Testis (tissue), 3 donors: Measurements from ENCODE around the gene PSD2. TPM values are rescaled to one million over a fixed set of nuclear protein-coding genes. Genes with fewer than 3 reads are reported as not detected.
A peak's percentile ranks its signal among the peaks of the same experiment; 100 is the strongest.

ENCODE experiments used
- DNase-seq: peaks from one replicate; pipeline ENCODE4 v3.0.0-alpha.2; 2019
- H3K27ac ChIP-seq, 2 donors: fragments of 200-600 bp; sonication (generic); one replicate each; pipeline ENCODE4 v1.5.1; 2019
- H3K27me3 ChIP-seq: fragments of 200-600 bp; sonication (generic); one replicate; pipeline ENCODE4 v1.5.1; 2019
- H3K36me3 ChIP-seq: fragments of 200-600 bp; sonication (generic); one replicate; pipeline ENCODE4 v1.5.1; 2017; ENCODE audit warnings: low read depth; ENCODE audit errors: missing control alignments
- H3K4me1 ChIP-seq: fragments of 200-600 bp; sonication (generic); one replicate; pipeline ENCODE4 v1.5.1; 2019
- H3K4me3 ChIP-seq, 2 donors: fragments of 200-600 bp; sonication (generic); one replicate each; pipeline ENCODE4 v1.5.1; 2017 to 2019
- H3K9me3 ChIP-seq: fragments of 200-600 bp; sonication (generic); one replicate; pipeline ENCODE4 v1.5.1; 2017
- CTCF ChIP-seq, 3 experiments: fragments of 450-650 bp in 2 of 3; fragments of 200-600 bp in 1 of 3; sonication (generic) in 1 of 3; IDR thresholded peaks; one replicate each; pipeline ENCODE4 v1.5.1; 2016 to 2019; ENCODE audit warnings: antibody characterized with exemption in 3 of 3, mild to moderate bottlenecking in 2 of 3, moderate library complexity in 1 of 3
- POLR2A ChIP-seq: fragments of 450-650 bp; IDR thresholded peaks from one replicate; pipeline ENCODE4 v1.6.1; 2017; ENCODE audit warnings: antibody characterized with exemption, mild to moderate bottlenecking, moderate library complexity
- WGBS, 2 donors: methylation state at CpG; one replicate each; pipeline ENCODE4 v1.1.5; 2018; 5-methylcytosine and 5-hydroxymethylcytosine counted together
- intact Hi-C: fragments of 100-400 bp; cut with DNase I; formaldehyde crosslinking; loops from one replicate; pipeline ENCODE4 v1.15.1; 2023; ENCODE audit warnings: low total_unique reads
- polyA plus RNA-seq: library from polyadenylated mRNA; stranded (reverse); fragments of 350-450 nt; fragmentation: Illumina TruSeq; extraction: RNeasy Lipid Tissue Mini Kit (QIAGEN cat#74804); gene quantifications from one replicate; pipeline ENCODE4 v1.2.3, GENCODE V29; 2014; ENCODE audit warnings: low read depth, low replicate concordance; ENCODE audit not compliant: insufficient read depth
- total RNA-seq, 2 donors: library from RNA; depleted of rRNA; stranded (reverse); fragments of >200 nt; gene quantifications; one replicate each; pipeline ENCODE4 v1.2.3, GENCODE V29; 2016

Gene PSD2
- total and polyA plus RNA-seq, 3 donors from 2014 or later: 1.6 to 2.0 (median 1.9) TPM

GRCh38 chr5:139772927-139773690 is 22.5 kb upstream of the PSD2 start:
- WGBS, 2 donors: 86 to 95% methylated on average over 5 of the region's 5 CpGs
- intact Hi-C loops: no loop called here

GRCh38 chr5:139774980-139775661 is 20.5 kb upstream of the PSD2 start:
- H3K4me3 ChIP-seq: peak overlapping the region in 1 of 2 donors; percentile 17
- H3K27ac ChIP-seq: no peak overlapping the region
- intact Hi-C loops: no loop called here
- WGBS, 2 donors: 20 to 21% methylated on average over 22 to 32 of the region's 32 CpGs
- H3K36me3 ChIP-seq: no peaks in the 10 kb centered on the region
- no peaks in the 10 kb centered on the region for H3K9me3 ChIP-seq
- TF ChIP-seq POLR2A (no peak), CTCF (IDR thresholded peaks at IDR 0.05) (peak; percentile 71 to 96 (median 74))
- H3K27me3 ChIP-seq: no peaks in the 10 kb centered on the region
- peak; percentile 90 for DNase-seq
- H3K4me1 ChIP-seq: peaks cover 4% of the 10 kb centered on the region

More at GRCh38 chr5:139772927-139773690, 22.5 kb upstream of the PSD2 start:
- no peaks in the 10 kb centered on the region for H3K27me3 ChIP-seq
- TF ChIP-seq POLR2A (no peak), CTCF (IDR thresholded peaks at IDR 0.05) (no peak)
- no peak overlapping the region for H3K4me3 ChIP-seq
- no peaks in the 10 kb centered on the region for H3K9me3 ChIP-seq
- no peaks in the 10 kb centered on the region for H3K36me3 ChIP-seq
- H3K27ac ChIP-seq: no peak overlapping the region
- DNase-seq: no peak
- peaks cover 4% of the 10 kb centered on the region for H3K4me1 ChIP-seq

- Histone ChIP-seq H3K9me3 (no peaks in the 10 kb centered on the region), H3K4me1 (peaks cover 4% of the 10 kb centered on the region), H3K4me3 (no peak overlapping the region), H3K27ac (no peak overlapping the region), H3K27me3 (no peaks in the 10 kb centered on the region), H3K36me3 (no peaks in the 10 kb centered on the region)
- TF ChIP-seq POLR2A (no peak), CTCF (IDR thresholded peaks at IDR 0.05) (no peak)
- 85 to 88% methylated on average over 4 to 7 of the region's 7 CpGs for WGBS, 2 donors
- intact Hi-C loops: no loop called here
- no peak for DNase-seq
Observed at GRCh38 chr5:139775872-139776271, 19.7 kb upstream of the PSD2 start.

- H3K4me1 ChIP-seq: peaks cover 4% of the 10 kb centered on the region
- H3K36me3 ChIP-seq: no peaks in the 10 kb centered on the region
- DNase-seq: no peak
- no peaks in the 10 kb centered on the region for H3K9me3 ChIP-seq
- no peak for TF ChIP-seq POLR2A
- TF ChIP-seq CTCF (IDR thresholded peaks at IDR 0.05): no peak
- WGBS, 2 donors: 89 to 96% methylated on average over 1 of the region's 1 CpG
- no peak overlapping the region for H3K4me3 ChIP-seq
- intact Hi-C loops: no loop called here
- no peaks in the 10 kb centered on the region for H3K27me3 ChIP-seq
- H3K27ac ChIP-seq: no peak overlapping the region
Observed at GRCh38 chr5:139776861-139777260, 18.7 kb upstream of the PSD2 start.
